CD4-positive, CD25-positive, alpha-beta regulatory T cell (primary cell): ENCODE data around the gene CCDC47. TPM values are rescaled to one million over a fixed set of nuclear protein-coding genes. Genes with fewer than 3 reads are reported as not detected.
A peak's percentile ranks its signal among the peaks of the same experiment; 100 is the strongest.
"Not testable (repeated sequence)": the region's sequence is repeated elsewhere in the genome, so short reads cannot be mapped to it uniquely, and the experiment has no call there.

Experiments
- ATAC-seq, 2 donors: fragments of 150-1000 bp; cut with Tn5 transposase; one replicate each; pipeline ENCODE4 v1.10.0; 2021; ENCODE audit warnings: low read depth in 2 of 2, moderate number of reproducible peaks in 2 of 2, moderate library complexity in 1 of 2
- DNase-seq, 3 donors: peaks; one replicate each; pipeline versions ENCODE4 v3.0.0 to v3.0.0-alpha.2; 2012 to 2022; ENCODE audit warnings: mixed read lengths in 1 of 3
- H3K27ac ChIP-seq: one replicate; pipeline ENCODE4 v1.7.0; 2013; ENCODE audit warnings: mild to moderate bottlenecking, low read length; ENCODE audit not compliant: insufficient read depth, poor library complexity, severe bottlenecking
- H3K27me3 ChIP-seq: one replicate; pipeline ENCODE4 v1.7.0; 2013; ENCODE audit warnings: low read length; ENCODE audit not compliant: control insufficient read depth, insufficient read depth
- H3K36me3 ChIP-seq: one replicate; pipeline ENCODE4 v1.7.0; 2013; ENCODE audit warnings: mild to moderate bottlenecking, low read length, moderate library complexity; ENCODE audit not compliant: control insufficient read depth, insufficient read depth
- H3K4me1 ChIP-seq: 2 replicates; pipeline ENCODE4 v1.7.0; 2013; ENCODE audit warnings: mild to moderate bottlenecking, low read length; ENCODE audit not compliant: insufficient read depth, control insufficient read depth, poor library complexity, severe bottlenecking
- H3K4me3 ChIP-seq: one replicate; pipeline ENCODE4 v1.7.0; 2013; ENCODE audit warnings: low read depth, mild to moderate bottlenecking, low read length, moderate library complexity
- H3K9me3 ChIP-seq, 2 experiments: 1 replicate in 1 of 2; 2 replicates in 1 of 2; pipeline ENCODE4 v1.7.0; 2013; ENCODE audit warnings: low read length in 2 of 2, mild to moderate bottlenecking in 1 of 2, moderate library complexity in 1 of 2; ENCODE audit not compliant: control insufficient read depth in 2 of 2
- H3K27ac Mint-ChIP-seq, 3 donors: one replicate each; pipeline ENCODE4 v1.8.0; 2020 to 2022; ENCODE audit warnings: mild to moderate bottlenecking in 3 of 3, mixed read lengths in 3 of 3, moderate library complexity in 2 of 3
- H3K27me3 Mint-ChIP-seq: one replicate; pipeline ENCODE4 v1.8.0; 2022; ENCODE audit warnings: mild to moderate bottlenecking, mixed read lengths
- H3K36me3 Mint-ChIP-seq: one replicate; pipeline ENCODE4 v1.8.0; 2020; ENCODE audit warnings: mixed read lengths
- H3K4me1 Mint-ChIP-seq, 4 donors: one replicate each; pipeline ENCODE4 v1.8.0; 2020 to 2022; ENCODE audit warnings: mixed read lengths in 4 of 4, mild to moderate bottlenecking in 1 of 4
- H3K4me3 Mint-ChIP-seq, 4 donors: one replicate each; pipeline ENCODE4 v1.8.0; 2020 to 2022; ENCODE audit warnings: mild to moderate bottlenecking in 4 of 4, mixed read lengths in 4 of 4, moderate library complexity in 3 of 4
- H3K9me3 Mint-ChIP-seq, 7 donors: one replicate each; pipeline ENCODE4 v1.8.0; 2020 to 2022; ENCODE audit warnings: mixed read lengths in 7 of 7, mild to moderate bottlenecking in 3 of 7, moderate library complexity in 2 of 7
- polyA plus RNA-seq, 4 donors: library from polyadenylated mRNA; unstranded; fragments of 300-500 nt; fragmentation: Illumina TruSeq; gene quantifications; one replicate each; pipeline ENCODE4 v1.2.3, GENCODE V29; 2021
- total RNA-seq: library from RNA; stranded (reverse); gene quantifications from one replicate; pipeline ENCODE4 v1.2.3, GENCODE V29; 2022

Gene CCDC47
- total and polyA plus RNA-seq, 5 donors from 2014 or later = 35.4 to 47.9 (median 36.4) TPM

DNA sequence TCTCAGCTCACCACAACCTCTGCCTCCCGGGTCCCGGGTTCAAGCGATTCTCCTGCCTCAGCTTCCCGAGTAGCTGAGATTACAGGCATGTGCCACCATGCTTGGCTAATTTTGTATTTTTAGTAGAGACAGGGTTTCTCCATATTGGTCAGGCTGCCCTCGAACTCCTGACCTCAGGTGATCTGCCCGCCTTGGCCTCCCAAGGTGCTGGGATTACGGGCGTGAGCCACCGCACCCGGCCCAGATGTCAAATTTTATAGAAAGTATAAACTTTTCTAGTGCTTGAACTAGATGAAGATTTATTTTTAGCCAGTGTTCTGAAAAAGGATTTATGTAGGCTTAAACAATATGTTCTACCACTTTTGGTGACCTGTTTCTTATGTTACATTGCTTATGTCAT is 23.0 kb upstream of the CCDC47 start:
- H3K27ac Mint-ChIP-seq = not testable (repeated sequence)

DNA sequence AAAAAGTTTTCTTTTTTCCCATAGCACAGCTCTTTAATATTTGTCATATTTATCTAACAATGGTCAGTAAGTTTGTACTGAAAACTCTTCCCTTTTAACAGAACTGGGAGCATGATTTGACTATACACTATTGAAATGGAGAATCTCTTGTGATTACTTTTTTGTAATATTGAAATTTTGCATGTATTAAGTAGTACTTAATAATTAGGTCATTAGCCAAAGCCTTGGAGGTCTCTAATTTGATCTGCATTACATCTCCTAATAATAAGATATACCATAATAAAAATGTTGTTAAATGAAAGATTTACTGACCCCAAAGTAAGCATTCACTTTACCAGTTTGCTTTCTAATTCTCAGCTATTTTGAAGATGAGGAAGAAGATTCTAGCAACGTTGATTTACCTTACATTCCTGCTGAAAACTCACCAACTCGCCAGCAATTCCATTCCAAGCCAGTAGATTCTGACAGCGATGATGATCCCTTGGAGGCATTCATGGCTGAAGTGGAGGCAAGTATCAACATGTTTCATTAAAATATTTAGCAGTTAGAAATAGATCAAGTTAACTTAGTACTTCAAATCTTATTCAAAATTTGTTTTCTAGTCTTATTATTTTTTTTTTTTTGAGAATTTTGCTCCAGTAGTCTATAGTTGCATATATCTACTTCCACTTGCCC is 18.8 kb upstream of the CCDC47 start:
- DNase-seq (no peak), ATAC-seq (no peak)
- Histone ChIP-seq H3K4me1 (no peaks in the 10 kb centered on the region), H3K9me3 (no peaks in the 10 kb centered on the region), H3K27ac (no peak overlapping the region), H3K27me3 (no peaks in the 10 kb centered on the region), H3K4me3 (no peak overlapping the region), H3K36me3 (peaks cover 80% of the 10 kb centered on the region)
- Mint-ChIP-seq H3K4me3 (no peak overlapping the region), H3K27ac (peak overlapping the region in 1 of 3 donors; percentile 14), H3K36me3 (peaks cover 23% of the 10 kb centered on the region), H3K27me3 (no peaks in the 10 kb centered on the region), H3K9me3 (no peaks in the 10 kb centered on the region), H3K4me1 (peaks cover 2 to 14% (median 9%) of the 10 kb centered on the region in 4 donors)

More for the DNA sequence above, 23.0 kb upstream of the CCDC47 start:
- Mint-ChIP-seq H3K4me1 (peaks cover 5 to 12% (median 8%) of the 10 kb centered on the region in 4 donors), H3K36me3 (peaks cover 32% of the 10 kb centered on the region)
- not testable (repeated sequence) for H3K9me3 ChIP-seq, H3K9me3 Mint-ChIP-seq, H3K27me3 ChIP-seq, DNase-seq, H3K4me1 ChIP-seq, H3K27me3 Mint-ChIP-seq, ATAC-seq, H3K4me3 Mint-ChIP-seq, H3K4me3 ChIP-seq, H3K27ac ChIP-seq
- H3K36me3 ChIP-seq = peaks cover 97% of the 10 kb centered on the region

DNA sequence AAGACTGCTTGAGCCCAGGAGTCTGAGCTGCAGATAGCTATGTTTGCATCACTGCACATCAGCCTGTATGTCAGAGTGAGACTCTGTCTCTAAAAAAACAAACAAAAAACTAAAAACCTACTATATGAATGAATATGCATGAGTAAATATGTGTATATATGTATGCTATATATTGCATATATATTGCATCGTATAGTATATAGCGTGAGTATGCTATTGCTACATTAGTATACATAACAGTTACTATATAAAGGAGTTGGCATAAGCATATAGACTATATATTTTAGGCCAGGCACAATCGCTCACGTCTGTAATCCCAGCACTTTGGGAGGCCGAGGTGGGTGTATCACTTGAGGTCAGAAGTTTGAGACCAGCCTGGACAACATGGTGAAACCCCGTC is 16.7 kb upstream of the CCDC47 start:
- Histone ChIP-seq H3K27me3 (no peaks in the 10 kb centered on the region), H3K36me3 (peaks cover 73% of the 10 kb centered on the region), H3K4me1 (no peaks in the 10 kb centered on the region), H3K4me3 (no peak overlapping the region), H3K27ac (no peak overlapping the region), H3K9me3 (no peaks in the 10 kb centered on the region)
- no peaks in the 10 kb centered on the region for H3K9me3 Mint-ChIP-seq
- H3K4me3 Mint-ChIP-seq = peak overlapping the region in 1 of 4 donors; percentile 27
- H3K36me3 Mint-ChIP-seq = peaks cover 20% of the 10 kb centered on the region
- peaks cover 7 to 23% (median 10%) of the 10 kb centered on the region in 4 donors for H3K4me1 Mint-ChIP-seq
- no peak overlapping the region for H3K27ac Mint-ChIP-seq
- ATAC-seq (no peak), DNase-seq (no peak)
- no peaks in the 10 kb centered on the region for H3K27me3 Mint-ChIP-seq

DNA sequence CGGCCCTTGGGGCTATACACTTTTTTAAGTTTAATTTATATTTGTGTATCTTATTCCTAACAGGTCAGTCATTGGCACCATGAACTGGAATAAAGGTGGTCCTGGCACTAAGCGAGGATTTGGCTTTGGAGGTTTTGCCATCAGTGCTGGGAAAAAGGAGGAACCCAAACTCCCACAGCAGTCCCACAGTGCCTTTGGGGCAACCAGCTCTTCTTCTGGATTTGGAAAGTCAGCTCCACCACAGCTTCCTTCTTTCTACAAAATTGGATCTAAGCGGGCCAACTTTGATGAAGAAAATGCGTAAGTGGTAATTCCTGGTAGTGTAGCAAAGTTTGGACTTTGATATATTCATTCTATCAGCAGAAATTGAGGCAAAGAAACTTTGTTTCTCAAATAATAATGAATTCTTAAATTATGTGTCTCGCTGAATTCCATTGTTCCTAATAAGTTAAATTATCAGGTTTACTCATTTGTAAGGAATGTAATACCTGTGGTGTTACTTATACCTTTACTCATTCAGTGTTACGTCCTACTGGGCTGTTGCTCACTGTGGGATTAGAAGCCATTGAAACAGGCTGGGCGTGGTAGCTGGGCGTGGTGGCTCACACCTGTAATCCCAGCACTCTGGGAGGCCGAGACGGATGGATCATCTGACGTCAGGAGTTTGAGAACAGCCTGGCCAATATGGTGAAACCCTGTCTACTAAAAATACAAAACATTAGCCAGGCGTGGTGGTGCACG is 13.7 kb upstream of the CCDC47 start:
- no peak for ATAC-seq
- Histone ChIP-seq H3K36me3 (peaks cover 55% of the 10 kb centered on the region), H3K9me3 (no peaks in the 10 kb centered on the region), H3K27ac (no peak overlapping the region), H3K27me3 (no peaks in the 10 kb centered on the region), H3K4me3 (no peak overlapping the region), H3K4me1 (no peaks in the 10 kb centered on the region)
- Mint-ChIP-seq H3K4me3 (no peak overlapping the region), H3K36me3 (peaks cover 13% of the 10 kb centered on the region), H3K27me3 (no peaks in the 10 kb centered on the region), H3K4me1 (peaks cover 12 to 43% (median 25%) of the 10 kb centered on the region in 4 donors), H3K9me3 (no peaks in the 10 kb centered on the region), H3K27ac (no peak overlapping the region)
- no peak for DNase-seq

DNA sequence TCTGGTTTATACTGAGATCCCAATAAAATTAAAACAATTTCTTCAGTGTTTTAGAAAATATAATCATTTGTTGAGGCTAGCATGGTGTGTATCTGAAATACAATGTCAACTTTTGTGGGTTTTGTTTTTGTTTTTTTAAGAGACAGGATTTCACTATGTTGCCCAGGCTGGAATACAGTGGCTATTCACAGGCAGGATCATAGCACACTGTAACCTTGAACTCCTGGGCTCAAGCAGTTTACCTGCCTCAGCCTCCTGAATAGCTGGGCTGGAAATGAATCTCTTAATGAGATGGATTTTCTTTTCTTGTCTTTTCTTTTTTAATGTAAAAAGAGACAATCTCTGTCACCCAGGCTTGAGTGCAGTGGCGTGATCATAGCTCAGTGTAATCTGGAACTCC is 12.7 kb upstream of the CCDC47 start:
- H3K27ac Mint-ChIP-seq = peak overlapping the region in 2 of 3 donors; percentile 14 to 58

DNA sequence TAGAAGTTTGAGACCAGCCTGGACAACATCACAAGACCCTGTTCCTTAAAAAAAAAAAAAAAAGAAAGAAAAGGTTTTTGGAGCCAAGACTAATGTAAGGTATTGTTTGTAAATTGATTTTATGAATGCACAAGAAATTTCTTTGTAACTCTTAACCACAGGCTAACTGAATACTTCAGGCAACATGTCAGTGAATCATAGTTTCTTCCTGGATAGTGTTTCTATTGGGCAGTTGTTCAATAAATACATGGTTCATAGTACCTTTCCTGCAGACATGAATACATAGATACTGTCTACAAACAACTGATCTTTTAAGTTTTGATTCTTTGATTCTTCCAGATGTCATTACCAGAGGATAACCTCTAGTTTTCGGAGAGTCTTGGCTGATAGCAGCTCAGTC is 12.2 kb upstream of the CCDC47 start:
- Mint-ChIP-seq H3K27me3 (no peaks in the 10 kb centered on the region), H3K4me1 (peaks cover 12 to 53% (median 33%) of the 10 kb centered on the region in 4 donors), H3K36me3 (peaks cover 16% of the 10 kb centered on the region), H3K4me3 (no peak overlapping the region), H3K9me3 (no peaks in the 10 kb centered on the region), H3K27ac (peak overlapping the region in 2 of 3 donors; percentile 47 to 58)
- Histone ChIP-seq H3K9me3 (no peaks in the 10 kb centered on the region), H3K4me3 (no peak overlapping the region), H3K36me3 (peaks cover 51% of the 10 kb centered on the region), H3K27me3 (no peaks in the 10 kb centered on the region), H3K27ac (no peak overlapping the region), H3K4me1 (no peaks in the 10 kb centered on the region)
- no peak for ATAC-seq
- no peak for DNase-seq

More for the DNA sequence above, 12.7 kb upstream of the CCDC47 start:
- Mint-ChIP-seq H3K4me1 (peaks cover 12 to 50% (median 28%) of the 10 kb centered on the region in 4 donors), H3K9me3 (no peaks in the 10 kb centered on the region), H3K27me3 (no peaks in the 10 kb centered on the region), H3K4me3 (no peak overlapping the region), H3K36me3 (peaks cover 16% of the 10 kb centered on the region)
- H3K36me3 ChIP-seq = peaks cover 49% of the 10 kb centered on the region
- H3K27ac ChIP-seq = no peak overlapping the region
- DNase-seq (no peak), ATAC-seq (no peak)
- H3K9me3 ChIP-seq = no peaks in the 10 kb centered on the region
- no peaks in the 10 kb centered on the region for H3K27me3 ChIP-seq
- H3K4me1 ChIP-seq = no peaks in the 10 kb centered on the region
- no peak overlapping the region for H3K4me3 ChIP-seq

DNA sequence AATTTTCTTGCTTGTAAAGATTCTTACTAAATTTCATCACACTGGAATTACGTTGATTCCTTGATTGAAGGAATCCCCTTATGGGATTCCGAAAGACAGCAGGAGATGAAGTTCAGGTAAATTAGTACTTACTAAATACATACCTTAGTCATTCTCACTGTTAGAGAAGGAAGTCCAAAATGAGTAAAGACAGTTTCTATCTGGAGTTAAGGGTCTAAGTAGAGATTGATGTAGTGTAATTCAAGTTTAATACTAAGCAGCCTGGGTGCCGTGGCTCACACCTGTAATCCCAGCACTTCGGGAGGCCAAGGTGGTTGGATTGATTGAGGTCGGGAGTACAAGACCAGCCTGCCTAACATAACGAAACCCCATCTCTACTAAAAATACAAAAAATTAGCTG is 10.1 kb upstream of the CCDC47 start:
- Mint-ChIP-seq H3K4me3 (peak overlapping the region in 1 of 4 donors; percentile 1), H3K27ac (peak overlapping the region in 2 of 3 donors; percentile 38 to 69), H3K36me3 (peaks cover 18% of the 10 kb centered on the region)

More for the DNA sequence above, 10.1 kb upstream of the CCDC47 start:
- Histone ChIP-seq H3K27ac (no peak overlapping the region), H3K36me3 (peaks cover 48% of the 10 kb centered on the region), H3K9me3 (no peaks in the 10 kb centered on the region), H3K4me1 (peaks cover 8% of the 10 kb centered on the region), H3K27me3 (no peaks in the 10 kb centered on the region), H3K4me3 (no peak overlapping the region)
- H3K9me3 Mint-ChIP-seq = no peaks in the 10 kb centered on the region
- H3K27me3 Mint-ChIP-seq = no peaks in the 10 kb centered on the region
- DNase-seq = no peak
- ATAC-seq = no peak
- H3K4me1 Mint-ChIP-seq = peaks cover 17 to 68% (median 47%) of the 10 kb centered on the region in 4 donors
